K562 (cell line): Measurements from ENCODE around the gene BCAS3. TPM values are rescaled to one million over a fixed set of nuclear protein-coding genes. Genes with fewer than 3 reads are reported as not detected.
A peak's percentile ranks its signal among the peaks of the same experiment; 100 is the strongest.

Experiments
- ATAC-seq: fragments of 200-7000 bp; cut with Tn5 transposase; 3 replicates; pipeline ENCODE4 v1.9.1; 2020; ENCODE audit warnings: moderate library complexity
- BruUV-seq: library from RNA; stranded (reverse); fragments of 400-500 nt; replicated peaks from 2 replicates; lab custom pipeline; 2021; lab: Mats Ljungman, UMichigan
- CTCF ChIA-PET: fragments of 300-600 bp; formaldehyde crosslinking; extraction: SDS; loops from one replicate; lab custom pipeline; 2021; ENCODE audit warnings: low intra/inter-chr PET ratio; lab: Yijun Ruan, JAX
- POLR2A ChIA-PET: fragments of 300-600, 350-650 bp; sonication (Branson Sonifier 250); formaldehyde crosslinking; extraction: SDS; loops from one replicate; lab custom pipeline; 2021; ENCODE audit warnings: antibody characterized with exemption, inconsistent platforms; lab: Yijun Ruan, JAX
- DNase-seq, 4 experiments: peaks; one replicate each; pipeline versions ENCODE4 v3.0.0 to v3.0.0-alpha.2; 2011 to 2018; ENCODE audit warnings: low spot score in 3 of 4, mixed read lengths in 3 of 4; ENCODE audit errors: extremely low read depth in 1 of 4
- FAIRE-seq: peaks from 2 replicates; lab custom pipeline; 2011; peaks lifted over from hg19 to GRCh38; lab: Jason Lieb, UNC
- H2AFZ ChIP-seq: 2 replicates; pipeline ENCODE4 v1.6.0; 2011; ENCODE audit warnings: low read depth, low read length, control low read depth, inconsistent platforms
- H3K27ac ChIP-seq: fragments of 200-600 bp; 3 replicates; pipeline ENCODE4 v1.8.0; 2011; ENCODE audit warnings: low read depth, mild to moderate bottlenecking, control low read depth, inconsistent platforms, low read length, moderate library complexity, mixed read lengths; ENCODE audit errors: extremely low read depth
- H3K27me3 ChIP-seq, 2 experiments: fragments of 300-600 bp in 1 of 2; 2 replicates in 1 of 2; 3 replicates in 1 of 2; pipeline versions ENCODE4 v1.6.0 to v1.8.0; 2011; ENCODE audit warnings: inconsistent platforms in 2 of 2, low read length in 2 of 2, mild to moderate bottlenecking in 1 of 2, mixed read lengths in 1 of 2, moderate library complexity in 1 of 2; ENCODE audit not compliant: control insufficient read depth in 2 of 2, insufficient read depth in 2 of 2
- H3K36me3 ChIP-seq: fragments of 300-600 bp; 3 replicates; pipeline ENCODE4 v1.8.0; 2011; ENCODE audit warnings: mild to moderate bottlenecking, low read length, inconsistent platforms; ENCODE audit not compliant: control insufficient read depth, insufficient read depth
- H3K4me1 ChIP-seq, 2 experiments: fragments of 200-600 bp in 1 of 2; replicated peaks in 1 of 2; 2 replicates in 1 of 2; 3 replicates in 1 of 2; pipeline versions ENCODE4 v1.5.1 to v1.8.0; 2011; ENCODE audit warnings: inconsistent platforms in 2 of 2, low read length in 2 of 2, mild to moderate bottlenecking in 1 of 2, mixed read lengths in 1 of 2, moderate library complexity in 1 of 2; ENCODE audit not compliant: control insufficient read depth in 2 of 2, insufficient read depth in 2 of 2
- H3K4me2 ChIP-seq: 2 replicates; pipeline ENCODE4 v1.6.1; 2011; ENCODE audit warnings: low read length, control low read depth, inconsistent platforms, mixed read lengths; ENCODE audit not compliant: insufficient read depth
- H3K4me3 ChIP-seq: fragments of 200-600 bp; sonication (generic), shearing (Covaris generic); 2 replicates; pipeline ENCODE4 v1.5.1; 2016; ENCODE audit warnings: control low read depth, inconsistent platforms
- H3K79me2 ChIP-seq: fragments of 200-600 bp; 3 replicates; pipeline ENCODE4 v1.8.0; 2011; ENCODE audit warnings: low read length, inconsistent platforms; ENCODE audit not compliant: control insufficient read depth, insufficient read depth
- H3K9ac ChIP-seq, 2 experiments: 2 replicates each; pipeline versions ENCODE4 v1.6.0 to v1.6.1; 2011; ENCODE audit warnings: low read depth in 2 of 2, low read length in 2 of 2, control low read depth in 1 of 2, inconsistent platforms in 1 of 2, mild to moderate bottlenecking in 1 of 2, mixed read lengths in 1 of 2; ENCODE audit not compliant: insufficient read depth in 1 of 2
- H3K9me1 ChIP-seq: one replicate; pipeline ENCODE4 v1.6.0; 2011; ENCODE audit warnings: inconsistent platforms, mild to moderate bottlenecking, low read length, moderate library complexity; ENCODE audit not compliant: control insufficient read depth, insufficient read depth
- H3K9me3 ChIP-seq: replicated peaks from 2 replicates; pipeline ENCODE4 v1.5.1; 2011; ENCODE audit warnings: low read depth, low read length, inconsistent platforms; ENCODE audit not compliant: control insufficient read depth, insufficient read depth
- H4K20me1 ChIP-seq: replicated peaks from 2 replicates; pipeline ENCODE4 v1.6.1; 2011; ENCODE audit warnings: low read length, inconsistent platforms, mixed read lengths; ENCODE audit not compliant: control insufficient read depth, insufficient read depth
- PCBP1 ChIP-seq: fragments of 200-400 bp; formaldehyde crosslinking; IDR thresholded peaks from 2 replicates; pipeline ENCODE4 v1.6.1; 2018; ENCODE audit warnings: mild to moderate bottlenecking, low read depth, low read length; ENCODE audit not compliant: poor library complexity, severe bottlenecking
- ZBTB11 ChIP-seq, 3 experiments: fragments of 200-800 bp in 1 of 3; fragments of 250-450 bp in 1 of 3; fragments of 450-650 bp in 1 of 3; sonication (Bioruptor Pico) in 1 of 3; sonication (Bioruptor generic) in 1 of 3; formaldehyde crosslinking in 1 of 3; IDR thresholded peaks; 2 replicates each; pipeline versions ENCODE4 v1.6.1 to v1.8.0; 2016 to 2022; ENCODE audit warnings: mild to moderate bottlenecking in 2 of 3, missing genetic modification characterization in 2 of 3, missing compliant biosample characterization in 1 of 3, moderate library complexity in 1 of 3
- WGBS: fragments of 100-300 bp; shearing (Covaris generic); methylation state at CpG from one replicate; pipeline ENCODE4 v1.1.6; 2016; ENCODE audit warnings: low coverage, mixed read lengths; ENCODE audit not compliant: insufficient coverage; ENCODE audit errors: missing lambda C conversion rate; 5-methylcytosine and 5-hydroxymethylcytosine counted together
- in situ Hi-C: fragments of 300-500 bp; cut with MboI; formaldehyde crosslinking; loops from 4 replicates; pipeline ENCODE4 v1.15.0; 2018; ENCODE audit warnings: inconsistent platforms, mixed read lengths
- intact Hi-C: fragments of 100-400 bp; cut with micrococcal nuclease; formaldehyde crosslinking; loops from 2 replicates; pipeline ENCODE4 v1.14.2; 2022
- polyA plus RNA-seq, 8 experiments: library from polyadenylated mRNA; depleted of rRNA in 4 of 8; stranded (reverse) in 5 of 8; unstranded in 3 of 8; fragments of >200 nt; fragmentation: Nextera tagmentation in 2 of 8; fragmentation: Illumina TruSeq in 1 of 8; extraction: Ambion mirVana in 2 of 8; extraction: Trizol in 1 of 8; gene quantifications; 2 replicates each; pipeline versions ENCODE4 v1.2.1 to v1.2.3, GENCODE V29; 2011 to 2014; ENCODE audit warnings: inconsistent platforms in 1 of 8, missing spikeins in 1 of 8
- total RNA-seq, 7 experiments: library from RNA; depleted of rRNA in 6 of 7; stranded (reverse); fragments of >200 nt in 6 of 7; fragmentation: Illumina TruSeq in 2 of 7; extraction: Trizol in 2 of 7; gene quantifications; 2 replicates each; pipeline versions ENCODE4 v1.2.1 to v1.2.3, GENCODE V29; 2011 to 2021; ENCODE audit warnings: low replicate concordance in 1 of 7

BCAS3 gene
- total and polyA plus RNA-seq, 9 of the 15 experiments (the other 6 are each of a cell fraction or from before 2014, with no cell fraction given) = 1.9 to 5.5 (median 3.5) TPM

- DNase-seq (no peak), ATAC-seq (no peak), FAIRE-seq (no peak)
- no TSS peak for BruUV-seq
- intact Hi-C loops = no loop called here
- Histone ChIP-seq H3K9me1 (no peaks in the 10 kb centered on the region), H3K4me1 (no peaks in the 10 kb centered on the region), H2AFZ (no peak overlapping the region), H3K9ac (no peak overlapping the region), H4K20me1 (0 out of 2 replicates have a peak, but pooled peaks cover 11% of the 10 kb centered on the region), H3K4me2 (no peak overlapping the region), H3K79me2 (no peaks in the 10 kb centered on the region), H3K27me3 (peaks cover 19 to 37% of the 10 kb centered on the region in 2 experiments), H3K4me3 (no peak overlapping the region), H3K36me3 (no peaks in the 10 kb centered on the region), H3K9me3 (no peaks in the 10 kb centered on the region), H3K27ac (no peak overlapping the region)
- POLR2A ChIA-PET = no interaction called here
- in situ Hi-C loops = no loop called here
- WGBS = 1% methylated on average over 9 of the region's 9 CpGs
- no peak for TF ChIP-seq PCBP1
- TF ChIP-seq ZBTB11 (CRISPR knock-in tag; IDR thresholded peaks at IDR 0.05) = peak in 1 of 3 experiments; percentile 74; a peak in 2 of 6 replicates
- CTCF ChIA-PET = no interaction called here
Measured at GRCh38 chr17:61362852-61363600, 685.4 kb downstream of the BCAS3 start.
